CD4-positive, alpha-beta T cell (primary cell): ENCODE measurements around the gene TOR1B. TPM values are rescaled to one million over a fixed set of nuclear protein-coding genes. Genes with fewer than 3 reads are reported as not detected.
"Not testable (repeated sequence)": the region's sequence is repeated elsewhere in the genome, so short reads cannot be mapped to it uniquely, and the experiment has no call there.

Experiments
- ATAC-seq: fragments of 200-7000 bp; cut with Tn5 transposase; one replicate; pipeline ENCODE4 v1.10.0; 2022; ENCODE audit warnings: mild to moderate bottlenecking; ENCODE audit not compliant: poor library complexity
- CTCF ChIA-PET: fragments of 350-600 bp; sonication (Branson Sonifier 250); formaldehyde crosslinking; loops from one replicate; lab custom pipeline; 2021; ENCODE audit warnings: antibody characterized with exemption, inconsistent platforms; lab: Charles Lee
- POLR2A ChIA-PET: fragments of 350-600 bp; sonication (Branson Sonifier 250); formaldehyde crosslinking; loops from one replicate; lab custom pipeline; 2021; ENCODE audit warnings: antibody characterized with exemption, inconsistent platforms; lab: Charles Lee
- DNase-seq, 14 experiments: peaks; one replicate each; pipeline ENCODE4 v3.0.0-alpha.2; 2013 to 2020; ENCODE audit warnings: mixed read lengths in 2 of 14
- H3K27ac ChIP-seq, 2 donors: one replicate each; pipeline versions ENCODE4 v1.5.1 to v1.7.0; 2013; ENCODE audit warnings: low read length in 2 of 2, low read depth in 1 of 2, mild to moderate bottlenecking in 1 of 2
- H3K27me3 ChIP-seq, 2 experiments: 1 replicate in 1 of 2; 2 replicates in 1 of 2; pipeline versions ENCODE4 v1.6.1 to v1.7.0; 2013; ENCODE audit warnings: low read length in 2 of 2, control low read depth in 1 of 2, mild to moderate bottlenecking in 1 of 2, moderate library complexity in 1 of 2; ENCODE audit not compliant: insufficient read depth in 2 of 2, control insufficient read depth in 1 of 2
- H3K36me3 ChIP-seq: one replicate; pipeline ENCODE4 v1.6.1; 2013; ENCODE audit warnings: low read length, control low read depth; ENCODE audit not compliant: insufficient read depth
- H3K4me1 ChIP-seq: one replicate; pipeline ENCODE4 v1.6.1; 2013; ENCODE audit warnings: low read length, control low read depth; ENCODE audit not compliant: insufficient read depth
- H3K4me3 ChIP-seq: one replicate; pipeline ENCODE4 v1.5.1; 2013; ENCODE audit warnings: mild to moderate bottlenecking, low read length, moderate library complexity
- H3K9me3 ChIP-seq, 2 experiments: 1 replicate in 1 of 2; 2 replicates in 1 of 2; pipeline versions ENCODE4 v1.6.1 to v1.7.0; 2013; ENCODE audit warnings: low read length in 2 of 2, mild to moderate bottlenecking in 2 of 2, control low read depth in 1 of 2, moderate library complexity in 1 of 2; ENCODE audit not compliant: control insufficient read depth in 1 of 2, insufficient read depth in 1 of 2
- H3K27ac Mint-ChIP-seq: one replicate; pipeline ENCODE4 v1.8.0; 2020; ENCODE audit warnings: mixed read lengths
- H3K27me3 Mint-ChIP-seq: one replicate; pipeline ENCODE4 v1.8.0; 2021; ENCODE audit warnings: mixed read lengths
- H3K36me3 Mint-ChIP-seq: one replicate; pipeline ENCODE4 v1.8.0; 2021; ENCODE audit warnings: low read depth, mixed read lengths
- H3K4me1 Mint-ChIP-seq: one replicate; pipeline ENCODE4 v1.8.0; 2021; ENCODE audit warnings: low read depth, mixed read lengths
- H3K4me3 Mint-ChIP-seq: one replicate; pipeline ENCODE4 v1.8.0; 2020; ENCODE audit warnings: mild to moderate bottlenecking, mixed read lengths
- H3K9me3 Mint-ChIP-seq: one replicate; pipeline ENCODE4 v1.8.0; 2020; ENCODE audit warnings: mixed read lengths
- CTCF ChIP-seq: fragments of 200-600 bp; IDR thresholded peaks from one replicate; pipeline ENCODE4 v1.8.0; 2022; ENCODE audit warnings: antibody characterized with exemption, mild to moderate bottlenecking
- intact Hi-C, 2 experiments: fragments of 100-400 bp; cut with DNase I in 1 of 2; cut with micrococcal nuclease in 1 of 2; formaldehyde crosslinking; loops; one replicate each; pipeline versions ENCODE4 v1.15.1 to v1.9.0; 2023 to 2025; cut with DNase I, micrococcal nuclease
- total RNA-seq, 174 experiments: library from RNA in 2 of 174; stranded (reverse) in 2 of 174; gene quantifications; one replicate each; pipeline ENCODE4 v1.2.3 and lab custom pipeline; 2021 to 2026

TOR1B gene
- total RNA-seq, 2 experiments from 2014 or later = 13.4 to 15.1 TPM

GRCh38 chr9:129761901-129762369 is 41.0 kb upstream of the TOR1B start:
- H3K27me3 ChIP-seq = no peaks in the 10 kb centered on the region
- H3K4me1 ChIP-seq = peaks cover 8% of the 10 kb centered on the region
- TF ChIP-seq CTCF = no peak
- H3K4me3 Mint-ChIP-seq = no peak overlapping the region
- no peaks in the 10 kb centered on the region for H3K36me3 ChIP-seq
- intact Hi-C loops = no loop called here
- no peak overlapping the region for H3K27ac Mint-ChIP-seq
- DNase-seq (no peak), ATAC-seq (no peak)
- ChIA-PET CTCF (no interaction called here), POLR2A (no interaction called here)
- H3K4me1 Mint-ChIP-seq = peaks cover 13% of the 10 kb centered on the region
- H3K27ac ChIP-seq = no peak overlapping the region
- no peaks in the 10 kb centered on the region for H3K9me3 Mint-ChIP-seq
- H3K36me3 Mint-ChIP-seq = no peaks in the 10 kb centered on the region
- H3K4me3 ChIP-seq = no peak overlapping the region
- no peaks in the 10 kb centered on the region for H3K9me3 ChIP-seq
- peaks cover 4% of the 10 kb centered on the region for H3K27me3 Mint-ChIP-seq

GRCh38 chr9:129762370-129762984 is 40.5 kb upstream of the TOR1B start:
- H3K4me1 Mint-ChIP-seq = not testable (repeated sequence)

GRCh38 chr9:129762985-129763926 is 39.7 kb upstream of the TOR1B start:
- H3K4me3 Mint-ChIP-seq = no peak overlapping the region
- H3K27ac Mint-ChIP-seq = no peak overlapping the region
- intact Hi-C loops = no loop called here
- no peaks in the 10 kb centered on the region for H3K4me1 ChIP-seq
- ChIA-PET CTCF (no interaction called here), POLR2A (no interaction called here)
- H3K36me3 Mint-ChIP-seq = no peaks in the 10 kb centered on the region
- peaks cover 3% of the 10 kb centered on the region for H3K4me1 Mint-ChIP-seq
- H3K27me3 Mint-ChIP-seq = peaks cover under 1% of the 10 kb centered on the region
- no peaks in the 10 kb centered on the region for H3K27me3 ChIP-seq
- H3K36me3 ChIP-seq = no peaks in the 10 kb centered on the region
- H3K9me3 Mint-ChIP-seq = no peaks in the 10 kb centered on the region
- no peak overlapping the region for H3K27ac ChIP-seq
- no peak overlapping the region for H3K4me3 ChIP-seq
- H3K9me3 ChIP-seq = no peaks in the 10 kb centered on the region
- no peak for DNase-seq
- no peak for TF ChIP-seq CTCF
- ATAC-seq = no peak

More at GRCh38 chr9:129762370-129762984, 40.5 kb upstream of the TOR1B start:
- H3K27me3 ChIP-seq, intact Hi-C loops, H3K4me1 ChIP-seq, ATAC-seq, H3K27ac ChIP-seq, H3K36me3 ChIP-seq, POLR2A ChIA-PET, CTCF ChIA-PET, H3K27ac Mint-ChIP-seq, H3K27me3 Mint-ChIP-seq, H3K9me3 ChIP-seq, H3K9me3 Mint-ChIP-seq, H3K4me3 ChIP-seq, H3K36me3 Mint-ChIP-seq, H3K4me3 Mint-ChIP-seq: not testable (repeated sequence)
- peak in 2 of 14 experiments; percentile 42 to 66 for DNase-seq
